MM.1S (cell line): ENCODE data around the gene AOC2.

Experiments used
- EZH2 ChIP-seq: fragments of 300-600 bp; sonication (generic); optimal IDR thresholded peaks from 2 replicates; pipeline ENCODE3; 2017; ENCODE audit warnings: low read depth, mild to moderate bottlenecking, antibody characterized with exemption, low read length, mixed read lengths
- TF ChIP-seq, protein P1 (sequence below): fragments of 300-600 bp; sonication (generic); IDR thresholded peaks from 2 replicates; pipeline ENCODE4 v1.5.1; 2016; ENCODE audit warnings: antibody characterized with exemption, low read length, mixed read lengths

DNA sequence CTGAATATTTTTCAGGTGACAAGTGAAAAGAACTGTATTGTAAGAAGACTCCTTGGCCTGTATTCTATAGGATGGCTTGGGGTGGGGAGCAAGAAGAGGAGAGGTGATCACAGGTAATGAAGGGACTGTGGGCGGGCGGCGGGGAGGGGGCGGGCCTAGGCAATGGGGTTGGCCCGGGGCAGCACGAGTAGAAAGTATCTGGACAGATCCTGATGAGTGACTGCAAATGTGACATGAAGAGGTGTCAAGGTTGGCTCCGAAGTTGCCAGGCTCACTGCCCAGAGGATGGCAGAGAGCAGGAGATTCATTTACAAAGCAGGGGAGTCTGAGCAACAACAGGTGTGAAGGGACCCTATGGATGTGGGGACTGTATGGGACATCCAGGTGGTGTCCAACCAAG, 45.4 kb downstream of the AOC2 start:
- no peak for TF ChIP-seq EZH2
- TF ChIP-seq, protein P1, sequence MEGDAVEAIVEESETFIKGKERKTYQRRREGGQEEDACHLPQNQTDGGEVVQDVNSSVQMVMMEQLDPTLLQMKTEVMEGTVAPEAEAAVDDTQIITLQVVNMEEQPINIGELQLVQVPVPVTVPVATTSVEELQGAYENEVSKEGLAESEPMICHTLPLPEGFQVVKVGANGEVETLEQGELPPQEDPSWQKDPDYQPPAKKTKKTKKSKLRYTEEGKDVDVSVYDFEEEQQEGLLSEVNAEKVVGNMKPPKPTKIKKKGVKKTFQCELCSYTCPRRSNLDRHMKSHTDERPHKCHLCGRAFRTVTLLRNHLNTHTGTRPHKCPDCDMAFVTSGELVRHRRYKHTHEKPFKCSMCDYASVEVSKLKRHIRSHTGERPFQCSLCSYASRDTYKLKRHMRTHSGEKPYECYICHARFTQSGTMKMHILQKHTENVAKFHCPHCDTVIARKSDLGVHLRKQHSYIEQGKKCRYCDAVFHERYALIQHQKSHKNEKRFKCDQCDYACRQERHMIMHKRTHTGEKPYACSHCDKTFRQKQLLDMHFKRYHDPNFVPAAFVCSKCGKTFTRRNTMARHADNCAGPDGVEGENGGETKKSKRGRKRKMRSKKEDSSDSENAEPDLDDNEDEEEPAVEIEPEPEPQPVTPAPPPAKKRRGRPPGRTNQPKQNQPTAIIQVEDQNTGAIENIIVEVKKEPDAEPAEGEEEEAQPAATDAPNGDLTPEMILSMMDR, result no peak
